Measurements from ENCODE around the gene ITGA11. TPM values are rescaled to one million over a fixed set of nuclear protein-coding genes. Genes with fewer than 3 reads are reported as not detected.

The ITGA11 gene
- total and polyA plus RNA-seq, 2 donors from 2014 or later = 3.4 to 11.1 TPM

GRCh38 chr15:68469162-68470048 is 37.4 kb upstream of the ITGA11 start:
- Histone ChIP-seq H3K9me3 (ENCODE audit: control insufficient read depth in 2 of 3, insufficient read depth in 1 of 3, low read length in 3 of 3) (peaks cover 0 to 3% (median 0%) of the 10 kb centered on the region in 3 donors), H3K4me3 (ENCODE audit: low read length in 3 of 3) (no peak overlapping the region), H3K4me1 (ENCODE audit: control insufficient read depth in 2 of 3, insufficient read depth in 2 of 3, low read depth in 1 of 3, low read length in 3 of 3) (peaks cover 0 to 3% (median 0%) of the 10 kb centered on the region in 3 donors), H3K9ac (ENCODE audit: low read length in 3 of 3) (no peak overlapping the region), H3K27ac (ENCODE audit: low read depth in 2 of 2, low read length in 2 of 2) (no peak overlapping the region), H3K36me3 (ENCODE audit: control insufficient read depth in 2 of 3, insufficient read depth in 3 of 3, low read length in 3 of 3) (no peaks in the 10 kb centered on the region), H3K27me3 (ENCODE audit: control insufficient read depth, insufficient read depth, low read length) (no peaks in the 10 kb centered on the region)
- intact Hi-C loops (cut with DNase I) = no loop called here
- no peak for FAIRE-seq
- no peak for TF ChIP-seq CTCF (IDR thresholded peaks at IDR 0.05; ENCODE audit: borderline replicate concordance, extremely low read depth, insufficient read depth)
- no peak for DNase-seq

GRCh38 chr15:68466876-68467275 is 34.9 kb upstream of the ITGA11 start:
- FAIRE-seq = no peak
- intact Hi-C loops (cut with DNase I) = no loop called here

GRCh38 chr15:68465861-68466560 is 34.0 kb upstream of the ITGA11 start:
- Histone ChIP-seq H3K27ac (ENCODE audit: low read depth in 2 of 2, low read length in 2 of 2) (no peak overlapping the region), H3K9me3 (ENCODE audit: control insufficient read depth in 2 of 3, insufficient read depth in 1 of 3, low read length in 3 of 3) (peaks cover 0 to 3% (median 0%) of the 10 kb centered on the region in 3 donors), H3K4me3 (ENCODE audit: low read length in 3 of 3) (no peak overlapping the region), H3K4me1 (ENCODE audit: control insufficient read depth in 2 of 3, insufficient read depth in 2 of 3, low read depth in 1 of 3, low read length in 3 of 3) (peaks cover 0 to 3% (median 0%) of the 10 kb centered on the region in 3 donors), H3K9ac (ENCODE audit: low read length in 3 of 3) (no peak overlapping the region), H3K27me3 (ENCODE audit: control insufficient read depth, insufficient read depth, low read length) (no peaks in the 10 kb centered on the region), H3K36me3 (ENCODE audit: control insufficient read depth in 2 of 3, insufficient read depth in 3 of 3, low read length in 3 of 3) (no peaks in the 10 kb centered on the region)
- no peak for TF ChIP-seq CTCF (IDR thresholded peaks at IDR 0.05; ENCODE audit: borderline replicate concordance, extremely low read depth, insufficient read depth)
- FAIRE-seq (no peak), DNase-seq (no peak)
- intact Hi-C loops (cut with DNase I) = no loop called here

More at GRCh38 chr15:68466876-68467275, 34.9 kb upstream of the ITGA11 start:
- Histone ChIP-seq H3K36me3 (ENCODE audit: control insufficient read depth in 2 of 3, insufficient read depth in 3 of 3, low read length in 3 of 3) (no peaks in the 10 kb centered on the region), H3K27me3 (ENCODE audit: control insufficient read depth, insufficient read depth, low read length) (no peaks in the 10 kb centered on the region), H3K4me3 (ENCODE audit: low read length in 3 of 3) (no peak overlapping the region), H3K27ac (ENCODE audit: low read depth in 2 of 2, low read length in 2 of 2) (no peak overlapping the region), H3K4me1 (ENCODE audit: control insufficient read depth in 2 of 3, insufficient read depth in 2 of 3, low read depth in 1 of 3, low read length in 3 of 3) (peaks cover 0 to 3% (median 0%) of the 10 kb centered on the region in 3 donors), H3K9ac (ENCODE audit: low read length in 3 of 3) (no peak overlapping the region), H3K9me3 (ENCODE audit: control insufficient read depth in 2 of 3, insufficient read depth in 1 of 3, low read length in 3 of 3) (peaks cover 0 to 3% (median 0%) of the 10 kb centered on the region in 3 donors)
- no peak for DNase-seq
- TF ChIP-seq CTCF (IDR thresholded peaks at IDR 0.05; ENCODE audit: borderline replicate concordance, extremely low read depth, insufficient read depth) = no peak

All from kidney (tissue), 14 donors.